Activated CD4-positive, alpha-beta T cell treated with anti-CD3 and anti-CD28 coated beads, Interleukin-2, amount 50 U/mL, for 4 hours (primary cell): ENCODE results near the gene LDLRAD4.

Source experiments
- DNase-seq, 2 experiments: peaks; one replicate each; pipeline ENCODE4 v3.0.0-alpha.2; 2020

Gene LDLRAD4

DNA sequence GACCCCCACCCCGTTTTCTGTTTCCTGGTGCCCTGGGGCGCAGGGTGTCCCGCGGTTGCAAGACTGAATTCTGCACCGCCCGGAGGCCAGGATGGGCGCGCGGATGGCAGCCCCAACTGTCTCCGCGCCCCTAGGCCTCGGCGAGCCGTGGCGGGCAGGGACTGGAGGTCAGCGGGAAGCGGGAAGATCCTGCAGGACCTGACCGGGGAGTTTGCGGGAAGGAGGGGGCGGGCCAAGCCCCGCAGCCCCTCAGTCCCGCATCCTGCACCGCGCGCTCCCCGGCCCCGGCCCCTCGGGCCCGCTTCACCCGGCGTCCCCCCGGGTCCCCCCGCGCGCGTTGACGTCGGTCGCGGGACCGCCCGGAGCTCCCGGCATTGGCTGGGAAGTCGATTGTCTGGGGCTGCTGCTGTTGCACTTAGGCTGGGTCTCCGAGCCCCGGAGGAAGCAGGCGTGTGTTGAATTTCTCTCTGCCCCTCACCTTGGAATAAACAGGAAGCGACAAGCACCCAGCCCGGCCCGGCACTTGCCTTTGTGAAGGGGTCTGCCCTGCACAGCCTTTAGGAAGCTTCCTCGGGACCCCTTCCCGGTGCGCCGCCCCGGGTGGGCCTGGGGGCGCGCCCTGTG, at the start of gene LDLRAD4:
LDLRAD4 (plus strand) TSS at position 393 of the 624 bp plus-strand sequence.
- peak in 1 of 2 experiments; percentile 36 for DNase-seq

DNA sequence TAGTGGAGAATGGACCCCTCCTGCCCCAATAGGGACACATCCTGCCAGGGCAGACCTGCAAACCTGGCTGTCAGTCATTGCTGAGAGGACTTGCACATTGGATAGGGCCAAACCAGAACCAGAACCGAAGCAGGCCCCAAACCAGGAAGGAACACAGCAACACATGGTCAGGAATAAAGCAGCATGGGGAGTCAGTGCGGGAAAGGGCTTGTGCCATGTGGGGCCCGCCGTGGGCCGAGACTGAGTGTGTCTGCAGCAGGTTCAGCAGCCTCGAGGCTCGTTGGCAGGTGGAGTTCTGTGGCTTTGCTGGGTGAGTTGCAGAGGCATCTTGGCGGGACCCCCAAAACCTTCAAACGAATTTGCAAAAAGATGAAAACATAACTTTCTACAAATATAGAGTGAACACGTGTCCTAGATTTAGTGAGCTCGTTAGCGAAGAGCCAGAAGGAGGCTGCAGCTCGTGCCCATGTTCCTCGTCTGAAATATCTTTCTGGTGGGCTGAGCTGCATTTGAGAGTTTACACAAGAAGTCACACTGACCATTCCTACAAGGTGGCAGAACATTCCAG, 44.9 kb upstream of the LDLRAD4 start:
- DNase-seq = no peak

DNA sequence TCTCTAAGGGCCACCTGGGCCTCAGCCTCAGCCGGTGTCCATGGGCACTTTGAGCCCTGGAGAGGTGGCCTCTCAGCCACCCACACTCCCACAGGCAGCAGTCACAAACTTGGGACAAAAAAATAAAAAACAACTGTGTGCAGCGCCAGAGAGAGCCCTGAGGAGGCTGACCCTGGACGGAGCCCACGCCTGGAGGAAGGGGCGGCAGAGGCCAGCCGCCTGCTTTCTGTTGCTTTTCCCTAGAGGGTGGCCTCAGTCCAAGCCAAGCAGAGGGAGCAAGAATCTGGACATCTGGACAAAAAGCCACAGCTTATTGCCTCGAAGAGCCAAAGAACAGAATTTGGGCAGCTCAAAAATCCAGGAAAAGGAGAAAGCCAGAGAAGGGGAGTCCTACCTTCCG, 43.3 kb upstream of the LDLRAD4 start:
- DNase-seq = no peak

DNA sequence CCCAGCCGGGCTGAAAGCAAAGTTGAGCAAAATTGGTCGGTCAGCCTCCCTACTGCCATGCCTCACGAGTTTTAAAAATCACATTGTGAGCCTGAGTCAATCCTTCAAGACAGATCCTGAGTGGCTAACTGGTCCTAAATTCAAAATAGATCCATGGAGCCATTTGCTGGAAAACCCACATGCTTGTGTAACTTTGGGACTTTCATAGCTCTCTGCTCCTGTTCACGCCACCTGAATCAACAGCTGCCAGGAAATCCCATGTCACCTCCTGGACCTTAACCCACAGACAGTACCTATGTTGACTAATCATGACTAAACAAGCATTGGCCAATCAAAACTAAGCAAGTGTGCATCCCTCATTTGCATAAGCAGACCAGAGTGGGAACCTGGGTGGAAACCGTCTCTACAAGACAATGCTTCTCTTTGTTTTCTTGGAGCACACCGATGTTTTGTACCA, 42.8 kb upstream of the LDLRAD4 start:
- no peak for DNase-seq

DNA sequence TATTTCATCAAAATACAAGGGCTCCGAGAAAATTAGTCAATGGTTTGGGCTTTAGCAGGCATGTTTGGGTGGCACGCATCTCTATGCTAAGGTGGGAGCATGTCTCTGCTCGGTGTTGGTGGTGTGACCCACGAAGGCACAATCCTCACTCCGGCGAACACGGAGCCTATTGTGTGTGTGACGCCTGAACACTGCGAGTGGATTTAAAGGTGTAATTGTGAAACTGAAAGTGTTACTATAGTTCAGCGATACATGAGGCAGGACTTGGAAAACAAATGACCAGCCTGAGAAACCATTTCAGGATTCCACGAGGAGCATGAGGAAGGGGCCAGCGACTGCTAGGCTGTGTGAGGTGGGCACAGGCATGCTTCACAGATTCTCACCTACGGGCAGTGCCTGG, 41.7 kb upstream of the LDLRAD4 start:
- DNase-seq = no peak

DNA sequence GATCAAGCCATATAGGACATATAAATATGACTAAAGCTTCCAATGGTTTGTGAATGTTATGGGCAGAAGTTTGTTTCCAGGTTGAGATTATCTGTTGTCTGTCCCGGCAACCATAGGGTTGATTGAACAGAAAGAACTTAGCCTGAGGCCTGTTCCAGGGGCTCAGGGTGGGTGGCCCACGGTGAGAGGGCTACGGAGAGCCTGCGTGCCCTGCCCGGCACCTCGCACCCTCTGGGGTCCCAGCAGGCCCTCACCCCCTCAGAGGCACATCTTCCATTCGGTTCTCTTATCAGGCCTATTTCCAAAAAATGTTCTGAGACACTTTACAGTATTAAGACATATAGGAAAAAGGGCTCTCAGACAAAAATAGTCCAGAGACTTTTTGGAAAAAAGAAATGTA, 40.4 kb upstream of the LDLRAD4 start:
- no peak for DNase-seq

DNA sequence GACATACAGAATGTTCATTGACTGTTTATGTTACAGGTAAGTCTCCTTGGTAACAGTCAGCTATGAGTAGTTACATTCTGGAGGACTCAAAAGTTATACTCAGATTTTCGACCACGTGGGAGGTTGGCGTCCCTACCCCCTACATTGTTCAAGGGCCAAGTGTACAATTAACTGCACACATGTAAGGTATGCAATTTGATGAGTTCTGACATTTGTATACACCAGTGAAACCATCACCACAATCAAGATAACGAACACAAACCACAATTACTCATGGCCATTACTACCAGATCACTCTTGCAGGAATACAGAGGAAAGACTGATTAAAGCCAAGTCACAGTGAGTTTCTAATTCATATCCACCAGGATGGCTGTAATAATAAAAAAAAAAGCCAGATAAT, 39.6 kb upstream of the LDLRAD4 start:
- DNase-seq = no peak

DNA sequence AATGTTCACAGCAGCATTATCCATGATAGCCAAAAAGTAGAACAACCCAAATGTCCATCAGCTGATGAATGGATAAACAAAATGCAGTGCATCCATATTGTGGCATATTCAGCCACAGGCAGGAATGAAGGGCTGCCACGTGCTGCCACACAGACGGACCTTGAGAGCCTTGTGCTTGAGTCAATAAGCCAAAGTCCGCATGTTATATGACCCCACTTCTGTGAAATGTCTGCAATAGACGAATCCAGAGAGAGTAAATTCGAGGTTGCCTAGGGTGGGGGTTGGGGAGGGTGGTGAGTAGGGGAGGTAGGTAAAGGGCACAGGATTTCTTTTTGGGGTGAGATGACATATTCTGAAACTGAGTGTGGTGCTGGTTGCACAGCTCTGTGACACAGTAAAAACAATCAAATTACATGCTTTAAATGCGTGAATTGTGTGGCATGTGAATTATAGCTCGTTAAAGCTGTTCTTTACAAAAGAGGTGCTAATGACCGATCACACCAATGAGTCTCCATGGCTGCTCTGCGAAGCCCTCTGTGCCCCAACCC, 38.9 kb upstream of the LDLRAD4 start:
- DNase-seq = no peak

DNA sequence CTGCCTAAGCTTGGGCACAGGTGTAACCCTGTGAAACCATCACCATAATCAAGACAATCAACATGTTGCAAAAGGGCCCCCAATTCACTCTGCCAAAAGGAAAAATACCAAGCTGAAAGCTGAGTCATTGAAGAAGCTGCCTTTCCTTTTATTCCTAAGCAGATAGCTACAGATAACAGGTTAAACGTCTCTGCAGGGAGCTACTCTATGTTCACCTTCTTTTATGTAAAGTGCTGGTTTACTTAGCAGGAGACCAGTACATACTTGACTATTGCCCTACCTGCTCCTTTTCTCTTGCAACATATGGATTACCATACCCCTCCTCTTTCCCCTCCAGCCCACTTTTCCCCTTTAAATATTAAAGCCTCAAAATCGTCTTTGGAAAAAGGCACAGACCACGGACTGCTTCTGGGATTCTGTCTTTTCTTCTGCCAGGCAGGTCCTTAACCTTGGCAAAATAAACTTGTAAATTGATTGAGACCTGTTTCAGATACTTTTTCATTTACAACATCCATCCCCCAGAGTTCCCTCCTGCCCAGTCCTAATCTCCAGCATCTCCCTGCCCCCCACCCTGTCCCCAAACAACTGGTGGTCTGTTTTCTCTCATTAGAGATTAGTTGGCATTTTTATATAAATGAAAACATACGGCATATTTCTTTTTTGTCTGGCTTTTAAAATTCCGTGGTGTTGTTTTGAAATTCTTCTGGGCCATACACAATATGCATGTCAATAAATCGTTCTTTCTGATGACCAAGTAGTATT, 37.8 kb upstream of the LDLRAD4 start:
- no peak for DNase-seq

DNA sequence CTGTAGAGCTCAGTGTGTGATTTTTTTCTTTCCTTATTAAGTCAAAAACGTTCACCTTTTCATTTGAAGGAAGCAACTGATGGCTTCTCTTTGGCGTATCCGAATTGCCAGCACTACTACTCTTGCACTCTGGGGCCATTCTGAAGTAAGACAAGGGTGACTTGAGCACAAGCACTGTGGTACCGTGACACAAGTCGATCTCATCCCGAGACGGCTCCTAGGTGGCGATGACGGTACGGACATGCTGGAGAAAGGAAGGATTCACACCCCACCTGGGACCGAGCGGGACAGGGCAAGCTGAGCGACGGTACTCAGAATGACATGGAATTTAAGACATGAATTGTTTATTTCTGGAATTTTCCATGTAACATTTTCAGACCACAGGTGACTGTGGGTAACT, 36.8 kb upstream of the LDLRAD4 start:
- DNase-seq = no peak

DNA sequence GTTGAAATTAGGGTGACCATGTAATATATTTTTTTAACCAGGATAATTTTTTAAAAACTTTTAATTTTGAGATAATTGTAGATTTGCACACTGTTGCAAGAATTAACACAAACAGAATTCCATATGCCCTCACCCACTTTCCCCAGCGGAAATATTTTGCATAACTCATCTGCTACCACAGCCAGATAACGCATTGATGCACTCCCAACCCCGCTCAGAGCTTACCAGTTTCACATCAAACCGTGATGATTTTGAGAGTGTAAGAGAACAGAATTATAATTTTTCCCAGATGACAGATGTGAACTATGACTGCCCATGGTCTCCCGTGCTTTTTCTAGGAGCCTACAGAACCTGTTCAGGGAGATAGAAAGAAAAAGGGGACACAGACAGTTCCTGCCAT, 35.2 kb upstream of the LDLRAD4 start:
- DNase-seq = no peak

DNA sequence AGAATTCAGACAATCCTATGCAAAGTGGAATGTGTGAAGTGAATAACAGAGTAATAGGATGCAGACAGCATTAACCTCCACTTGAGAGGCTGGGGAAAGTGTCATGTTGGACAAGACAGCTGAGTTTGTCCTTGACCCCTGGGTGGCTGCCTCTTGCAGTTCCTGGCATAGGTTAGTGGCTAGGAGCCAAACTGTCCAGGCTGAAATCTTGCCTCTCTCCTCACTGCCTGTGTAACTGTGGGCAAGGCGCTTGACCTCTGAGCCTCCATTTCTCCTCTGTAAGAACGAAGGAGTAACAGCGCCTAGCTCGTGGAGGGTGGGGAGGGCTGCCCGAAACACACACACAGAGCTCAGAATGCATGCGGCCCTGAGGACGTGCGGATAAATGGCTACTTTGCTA, 34.8 kb upstream of the LDLRAD4 start:
- DNase-seq = no peak

DNA sequence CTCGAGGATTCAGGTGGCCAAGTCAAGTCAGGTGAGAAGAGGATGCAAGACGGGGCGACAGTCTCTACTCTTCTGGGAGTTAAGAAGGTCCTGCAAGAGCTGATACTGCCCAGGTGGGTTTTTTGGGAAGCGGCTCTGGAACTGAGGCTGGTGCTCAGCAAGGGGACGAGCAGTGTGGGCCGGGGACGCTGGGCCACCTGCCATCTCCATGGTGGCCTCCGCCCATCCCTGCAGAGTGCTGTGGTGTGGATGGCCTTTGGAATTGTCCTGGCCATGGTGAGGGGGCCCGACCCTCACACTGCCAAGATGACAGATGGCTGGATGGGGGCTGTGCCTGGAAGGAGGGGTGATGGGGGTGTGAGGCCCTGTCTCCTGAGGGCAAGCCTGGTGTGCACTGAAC, 34.2 kb upstream of the LDLRAD4 start:
- DNase-seq = no peak

DNA sequence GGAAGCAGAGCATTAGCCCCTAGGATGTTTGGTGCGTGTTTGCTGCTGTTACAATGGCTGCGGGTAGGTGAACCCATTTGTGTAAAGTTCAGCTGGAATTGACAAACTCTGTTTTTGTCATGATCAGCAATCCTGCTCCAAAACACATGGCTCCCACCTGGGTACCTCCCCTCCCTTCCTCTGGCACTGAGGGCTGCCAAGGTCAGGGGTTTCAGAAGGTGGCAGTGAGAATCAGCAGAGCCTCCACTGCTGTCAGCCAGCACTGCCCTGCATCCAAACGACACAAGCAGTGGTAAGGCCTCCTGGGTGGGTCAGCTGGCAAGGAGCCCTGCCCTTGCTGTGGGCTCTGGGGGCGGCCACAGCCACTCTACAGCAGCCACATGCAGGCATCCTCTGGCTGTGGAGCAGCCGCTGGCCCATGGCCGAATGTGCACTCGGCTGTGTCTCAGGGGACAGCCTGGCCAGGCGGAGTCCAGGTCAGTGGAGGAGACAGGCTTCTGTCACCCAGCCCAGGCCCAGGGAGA, 32.8 kb upstream of the LDLRAD4 start:
- no peak for DNase-seq

DNA sequence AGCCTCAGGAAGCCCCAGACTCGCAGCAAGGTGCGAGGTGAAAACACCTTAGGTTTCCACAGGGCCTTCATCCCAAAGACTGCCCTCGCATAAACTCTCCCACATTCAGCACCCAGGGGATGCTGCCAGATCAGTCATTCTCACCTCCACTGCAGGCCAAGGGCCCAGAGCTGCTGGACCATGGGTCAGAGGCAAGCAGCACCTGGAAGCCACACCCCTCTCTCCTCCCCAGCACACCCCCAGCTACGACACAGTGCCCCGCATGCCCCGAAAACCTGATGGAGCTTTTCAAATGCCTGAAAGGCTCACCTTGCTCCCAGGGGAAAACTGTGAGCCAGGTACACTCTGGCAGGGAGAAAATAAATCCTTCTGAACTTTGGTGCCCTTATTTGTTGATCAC, 31.9 kb upstream of the LDLRAD4 start:
- no peak for DNase-seq

DNA sequence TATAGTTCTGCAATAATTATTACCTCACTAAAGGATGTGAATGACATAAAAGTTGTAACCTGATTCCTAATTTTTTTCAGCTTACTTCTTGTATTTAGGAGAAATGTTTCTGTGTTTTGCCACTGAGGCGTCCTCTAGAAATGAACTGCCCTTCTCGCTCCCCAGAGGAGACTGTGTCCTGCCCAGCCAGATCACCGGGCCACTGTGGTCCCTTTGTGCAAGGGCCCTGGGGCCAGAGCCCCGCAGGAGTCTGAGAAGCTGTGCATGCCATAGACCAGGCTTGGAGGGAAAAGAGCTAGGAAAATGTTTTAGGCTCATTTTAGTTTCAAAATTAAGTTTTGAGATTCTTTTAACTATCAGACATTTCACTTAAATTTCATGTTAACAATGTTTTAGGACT, 31.1 kb upstream of the LDLRAD4 start:
- no peak for DNase-seq

DNA sequence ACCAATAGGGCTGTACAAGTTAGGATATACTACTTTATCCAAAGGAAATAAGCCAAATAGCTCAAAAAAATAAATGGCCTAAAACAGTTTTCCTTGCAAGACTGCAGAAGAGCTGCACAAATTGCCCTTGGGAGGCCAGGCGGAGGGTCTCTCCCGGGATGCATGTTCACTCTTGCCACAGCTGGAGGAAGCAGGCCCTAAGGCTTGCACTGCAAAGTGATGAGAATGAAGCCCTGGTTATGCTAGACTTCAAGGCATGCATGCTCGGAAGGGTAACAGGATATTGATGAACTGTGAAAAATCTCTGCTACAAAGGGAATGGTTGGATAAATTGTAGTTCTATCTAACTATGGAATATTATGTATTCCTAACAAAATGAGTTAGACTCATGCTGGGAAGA, 27.5 kb upstream of the LDLRAD4 start:
- DNase-seq = no peak

DNA sequence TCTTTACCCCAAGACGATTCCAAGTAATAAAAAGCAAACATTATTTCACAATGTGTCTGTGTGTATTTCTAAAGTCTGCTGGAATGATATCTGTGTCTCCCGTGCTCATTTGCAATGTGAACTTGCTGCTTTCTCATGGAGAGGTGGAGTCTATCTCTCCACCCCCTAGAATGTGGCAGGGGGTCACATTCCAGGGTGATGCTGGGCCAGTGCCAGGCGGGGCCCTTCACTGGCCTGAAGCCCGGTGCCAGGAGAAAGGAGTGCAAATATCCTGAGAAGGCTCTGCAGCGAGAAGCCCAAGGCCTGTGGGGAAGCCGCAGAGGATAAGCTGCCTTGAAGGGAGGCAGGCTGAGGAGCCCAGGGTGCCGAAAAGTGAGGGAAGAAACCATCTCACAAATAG, 26.8 kb upstream of the LDLRAD4 start:
- DNase-seq = no peak

DNA sequence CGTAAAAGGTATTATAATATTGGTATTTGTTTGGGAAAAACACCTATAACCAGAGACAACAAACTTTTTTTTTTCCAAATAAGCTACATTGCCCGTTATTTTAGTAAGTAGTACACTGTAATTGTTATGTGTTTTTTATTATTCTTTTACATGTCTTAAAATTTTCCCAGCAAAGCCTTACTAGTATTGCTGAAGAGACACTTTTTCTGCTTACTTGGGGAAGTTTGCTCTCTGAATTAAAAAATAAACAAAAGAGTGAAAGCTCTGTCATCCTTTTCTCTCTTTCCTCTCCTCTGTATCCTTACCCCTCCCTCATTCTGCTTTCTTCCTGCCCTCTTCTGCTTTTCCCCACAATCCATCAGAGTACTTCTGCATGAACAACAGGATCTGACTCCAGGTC, 25.6 kb upstream of the LDLRAD4 start:
- DNase-seq = no peak

DNA sequence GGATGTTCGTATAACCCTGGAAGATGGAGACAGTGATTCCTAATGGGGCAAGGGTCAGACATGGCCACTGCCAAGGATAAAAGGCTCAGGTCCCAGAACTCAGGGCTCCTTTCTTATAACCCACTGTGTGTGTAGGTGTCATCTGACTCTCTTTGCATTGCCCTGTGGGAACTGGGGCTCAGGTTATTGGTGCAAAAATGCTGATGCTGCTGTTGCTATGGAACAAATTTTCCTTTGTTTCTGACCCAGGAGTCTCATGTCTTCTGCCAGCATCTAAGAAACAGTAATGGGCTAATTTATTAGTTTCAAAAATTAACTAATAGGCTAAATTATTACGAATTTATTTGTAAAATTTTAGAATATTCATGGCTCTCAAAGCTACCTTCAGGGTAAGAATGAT, 24.3 kb upstream of the LDLRAD4 start:
- DNase-seq = no peak

DNA sequence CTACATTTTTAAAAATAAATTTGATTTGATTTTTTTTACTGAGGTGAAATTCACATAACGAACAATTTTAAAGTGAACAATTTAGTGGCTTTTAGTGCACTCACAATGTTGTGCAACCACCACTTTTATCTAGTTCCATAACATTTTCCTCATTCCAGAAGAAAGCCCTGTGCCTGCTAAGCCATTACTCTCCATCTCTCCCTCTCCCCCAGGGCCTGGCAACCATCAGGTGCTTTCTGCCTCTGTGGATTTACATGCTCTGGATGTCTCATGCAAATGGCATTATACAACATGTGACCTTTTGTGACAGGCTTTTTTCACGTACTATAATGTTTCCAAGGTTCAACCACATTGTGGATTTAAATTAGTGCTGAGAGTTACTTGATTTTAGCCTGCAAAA, 19.9 kb upstream of the LDLRAD4 start:
- no peak for DNase-seq

DNA sequence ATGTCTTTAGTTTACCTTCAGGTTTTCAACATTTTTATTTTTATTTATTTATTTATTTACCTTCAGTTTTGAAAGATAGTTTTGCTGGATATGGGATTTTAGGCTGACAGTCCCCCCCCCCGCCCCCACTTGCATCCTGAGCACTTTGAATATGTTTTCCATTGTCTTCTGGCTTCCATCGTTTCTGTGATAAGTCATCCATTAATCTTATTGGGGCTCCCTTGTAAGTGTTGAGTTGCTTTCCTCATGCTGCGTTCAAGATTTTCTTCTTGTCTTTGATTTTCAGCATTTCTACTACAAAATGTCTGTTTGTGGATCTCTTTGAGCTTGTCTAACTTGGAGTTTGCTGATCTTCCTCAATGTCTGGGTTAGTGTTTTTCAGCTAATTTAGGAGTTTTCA, 19.4 kb upstream of the LDLRAD4 start:
- DNase-seq = no peak

DNA sequence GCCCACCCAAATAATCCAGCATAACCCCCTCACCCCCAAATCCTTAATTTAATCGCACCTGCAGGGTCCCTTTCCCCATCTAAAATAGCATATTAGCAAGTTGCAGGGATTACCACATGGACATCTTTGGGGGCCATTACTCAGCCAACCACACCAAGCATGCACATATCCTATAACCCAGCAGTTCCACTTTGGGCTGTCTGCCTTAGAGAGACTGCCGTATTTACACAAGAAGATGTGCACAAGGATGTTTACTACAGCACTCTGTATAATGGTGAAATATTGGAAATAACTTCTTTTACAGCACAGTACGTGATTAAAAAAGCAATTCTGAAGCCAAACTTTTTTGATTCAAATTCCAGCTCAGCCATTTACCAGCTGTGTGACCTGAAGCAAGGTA, 17.3 kb upstream of the LDLRAD4 start:
- DNase-seq = no peak

DNA sequence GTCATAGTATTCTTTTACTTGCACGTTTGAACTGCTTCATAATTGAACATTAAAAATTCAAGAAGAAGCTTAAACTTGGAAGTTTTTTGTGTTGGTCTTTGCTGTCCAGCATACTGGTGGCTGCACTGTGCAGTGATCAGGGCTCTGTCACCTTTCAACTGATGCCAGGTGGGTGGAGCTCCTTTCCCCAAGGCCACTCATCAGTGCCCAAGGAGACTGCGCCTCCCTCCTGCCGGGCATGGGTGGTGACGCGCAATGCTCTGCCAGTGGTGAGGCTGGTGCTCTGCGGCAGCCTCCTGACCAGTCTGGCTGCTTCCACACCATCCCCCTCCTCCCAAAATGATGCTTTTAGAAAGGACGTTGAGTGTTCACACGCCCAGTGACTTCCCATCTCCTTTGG, 16.0 kb upstream of the LDLRAD4 start:
- no peak for DNase-seq
